WTC11 (cell line): ENCODE data around the gene BTNL9.
"Not testable (repeated sequence)": the region's sequence is repeated elsewhere in the genome, so short reads cannot be mapped to it uniquely, and the experiment has no call there.

Source experiments
- ATF2 ChIP-seq: sonication (generic); formaldehyde crosslinking; IDR thresholded peaks from 2 replicates; pipeline ENCODE4 v1.8.1; 2022; ENCODE audit warnings: low read depth, missing genetic modification reagents, borderline replicate concordance
- CBFB ChIP-seq: sonication (generic); formaldehyde crosslinking; IDR thresholded peaks from 2 replicates; pipeline ENCODE4 v1.8.1; 2022; ENCODE audit warnings: mild to moderate bottlenecking, low read depth, missing genetic modification reagents
- E2F4 ChIP-seq: sonication (generic); formaldehyde crosslinking; IDR thresholded peaks from 2 replicates; pipeline ENCODE4 v1.8.1; 2022; ENCODE audit warnings: low read depth, mild to moderate bottlenecking, moderate library complexity, missing genetic modification reagents, borderline replicate concordance
- FOXJ3 ChIP-seq: sonication (generic); formaldehyde crosslinking; IDR thresholded peaks from 2 replicates; pipeline ENCODE4 v1.9.0; 2021; ENCODE audit warnings: missing genetic modification reagents, mild to moderate bottlenecking, borderline replicate concordance
- FOXP1 ChIP-seq: sonication (generic); formaldehyde crosslinking; IDR thresholded peaks from 2 replicates; pipeline ENCODE4 v1.8.0; 2022; ENCODE audit warnings: missing genetic modification reagents, mild to moderate bottlenecking, moderate library complexity, borderline replicate concordance
- FOXP4 ChIP-seq: sonication (generic); formaldehyde crosslinking; IDR thresholded peaks from 2 replicates; pipeline ENCODE4 v1.8.0; 2022; ENCODE audit warnings: mild to moderate bottlenecking, missing genetic modification reagents
- MAX ChIP-seq: sonication (generic); formaldehyde crosslinking; IDR thresholded peaks from 2 replicates; pipeline ENCODE4 v1.8.0; 2022; ENCODE audit warnings: mild to moderate bottlenecking, missing genetic modification reagents
- SP1 ChIP-seq: sonication (generic); formaldehyde crosslinking; conservative IDR thresholded peaks from 2 replicates; pipeline ENCODE4 v1.8.1; 2022; ENCODE audit warnings: missing genetic modification reagents
- TEAD4 ChIP-seq: sonication (generic); formaldehyde crosslinking; IDR thresholded peaks from 2 replicates; pipeline ENCODE4 v1.8.0; 2022; ENCODE audit warnings: mild to moderate bottlenecking, missing genetic modification reagents
- ZNF121 ChIP-seq: sonication (generic); formaldehyde crosslinking; IDR thresholded peaks from 2 replicates; pipeline ENCODE4 v1.8.0; 2023; ENCODE audit warnings: missing genetic modification reagents
- ZNF416 ChIP-seq: fragments of 250-450 bp; sonication (Bioruptor Pico); IDR thresholded peaks from 2 replicates; pipeline ENCODE4 v1.9.0; 2021; ENCODE audit warnings: mild to moderate bottlenecking, inconsistent platforms
- TF ChIP-seq, protein P1 (sequence below): fragments of 200-600 bp; IDR thresholded peaks from 2 replicates; pipeline ENCODE4 v1.8.0; 2022; ENCODE audit warnings: antibody characterized with exemption
- TF ChIP-seq, protein P2 (sequence below): sonication (generic); formaldehyde crosslinking; IDR thresholded peaks from 2 replicates; pipeline ENCODE4 v1.8.1; 2023; ENCODE audit warnings: mild to moderate bottlenecking, missing genetic modification reagents, moderate library complexity

- TF ChIP-seq SP1 (CRISPR knock-in tag); ZNF416 (CRISPR knock-in tag); MAX; CBFB (CRISPR knock-in tag); FOXP4; FOXJ3 (CRISPR knock-in tag); FOXP1 (CRISPR knock-in tag); ATF2 (CRISPR knock-in tag); ZNF121 (CRISPR knock-in tag); E2F4; TEAD4 (CRISPR knock-in tag): not testable (repeated sequence)
- TF ChIP-seq, protein P1, sequence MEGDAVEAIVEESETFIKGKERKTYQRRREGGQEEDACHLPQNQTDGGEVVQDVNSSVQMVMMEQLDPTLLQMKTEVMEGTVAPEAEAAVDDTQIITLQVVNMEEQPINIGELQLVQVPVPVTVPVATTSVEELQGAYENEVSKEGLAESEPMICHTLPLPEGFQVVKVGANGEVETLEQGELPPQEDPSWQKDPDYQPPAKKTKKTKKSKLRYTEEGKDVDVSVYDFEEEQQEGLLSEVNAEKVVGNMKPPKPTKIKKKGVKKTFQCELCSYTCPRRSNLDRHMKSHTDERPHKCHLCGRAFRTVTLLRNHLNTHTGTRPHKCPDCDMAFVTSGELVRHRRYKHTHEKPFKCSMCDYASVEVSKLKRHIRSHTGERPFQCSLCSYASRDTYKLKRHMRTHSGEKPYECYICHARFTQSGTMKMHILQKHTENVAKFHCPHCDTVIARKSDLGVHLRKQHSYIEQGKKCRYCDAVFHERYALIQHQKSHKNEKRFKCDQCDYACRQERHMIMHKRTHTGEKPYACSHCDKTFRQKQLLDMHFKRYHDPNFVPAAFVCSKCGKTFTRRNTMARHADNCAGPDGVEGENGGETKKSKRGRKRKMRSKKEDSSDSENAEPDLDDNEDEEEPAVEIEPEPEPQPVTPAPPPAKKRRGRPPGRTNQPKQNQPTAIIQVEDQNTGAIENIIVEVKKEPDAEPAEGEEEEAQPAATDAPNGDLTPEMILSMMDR: not testable (repeated sequence)
- TF ChIP-seq, protein P2, sequence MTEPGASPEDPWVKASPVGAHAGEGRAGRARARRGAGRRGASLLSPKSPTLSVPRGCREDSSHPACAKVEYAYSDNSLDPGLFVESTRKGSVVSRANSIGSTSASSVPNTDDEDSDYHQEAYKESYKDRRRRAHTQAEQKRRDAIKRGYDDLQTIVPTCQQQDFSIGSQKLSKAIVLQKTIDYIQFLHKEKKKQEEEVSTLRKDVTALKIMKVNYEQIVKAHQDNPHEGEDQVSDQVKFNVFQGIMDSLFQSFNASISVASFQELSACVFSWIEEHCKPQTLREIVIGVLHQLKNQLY: not testable (repeated sequence)
Measured at GRCh38 chr5:181104606-181105390, 64.7 kb downstream of the BTNL9 start.
